ENCODE data around the gene TMEM272. TPM values are rescaled to one million over a fixed set of nuclear protein-coding genes. Genes with fewer than 3 reads are reported as not detected.

TMEM272 gene
- polyA plus RNA-seq, 1 of the 3 experiments (the other 2 are of a cell fraction): not detected

- ChIA-PET CTCF (interaction anchor here (1.2 to 1.7 kb wide), 2 partner anchors 9 to 321 kb away, joined by 5 read pairs; no protein-coding TSS in a partner anchor), POLR2A (no interaction called here)
- no peak for TF ChIP-seq MXI1 (IDR thresholded peaks at IDR 0.05; ENCODE audit: low read depth, low read length)
- no peak for TF ChIP-seq USF1 (IDR thresholded peaks at IDR 0.05; ENCODE audit: borderline replicate concordance, low read depth)
- no peak for TF ChIP-seq REST (IDR thresholded peaks at IDR 0.05; ENCODE audit: low read depth, low read length)
- TF ChIP-seq NFIC (IDR thresholded peaks at IDR 0.05; ENCODE audit: borderline replicate concordance): no peak
- no peak for TF ChIP-seq RFX5 (IDR thresholded peaks at IDR 0.05; ENCODE audit: low read length)
- no peak for TF ChIP-seq YY1 (IDR thresholded peaks at IDR 0.05; ENCODE audit: low read depth)
- TF ChIP-seq FOXJ3 (CRISPR knock-in tag; IDR thresholded peaks at IDR 0.05): no peak
- TF ChIP-seq RCOR1 (IDR thresholded peaks at IDR 0.05; ENCODE audit: low read length): no peak
- no peak for TF ChIP-seq RAD21 (IDR thresholded peaks at IDR 0.05; ENCODE audit: low read length)
- TF ChIP-seq PBX3 (IDR thresholded peaks at IDR 0.05): no peak
- no peak for TF ChIP-seq SMC3 (IDR thresholded peaks at IDR 0.05; ENCODE audit: low read depth, low read length)
- no peak for TF ChIP-seq TEAD4 (IDR thresholded peaks at IDR 0.05; ENCODE audit: borderline replicate concordance, insufficient read depth)
- no peak for TF ChIP-seq MAX (IDR thresholded peaks at IDR 0.05; ENCODE audit: low read depth)
- TF ChIP-seq EP300 (IDR thresholded peaks at IDR 0.05; ENCODE audit: borderline replicate concordance in 1 of 2, low read depth in 1 of 2, low read length in 1 of 2): no peak
- TF ChIP-seq TAF1 (IDR thresholded peaks at IDR 0.05; ENCODE audit: borderline replicate concordance, low read depth, low read length): no peak
- no peak for TF ChIP-seq ZBTB33 (IDR thresholded peaks at IDR 0.05; ENCODE audit: borderline replicate concordance, low read depth)
- no peak for TF ChIP-seq FOXM1 (IDR thresholded peaks at IDR 0.05; ENCODE audit: low read depth)
- no peak for TF ChIP-seq EZH2phosphoT487 (IDR thresholded peaks at IDR 0.05; ENCODE audit: borderline replicate concordance, low read depth)
- no peak for TF ChIP-seq RXRA (IDR thresholded peaks at IDR 0.05; ENCODE audit: borderline replicate concordance, low read depth)
- H3K4me1 ChIP-seq (ENCODE audit: control insufficient read depth in 1 of 2, insufficient read depth in 2 of 2, low read depth in 1 of 2, low read length in 1 of 2): peaks cover 14 to 30% of the 10 kb centered on the region in 2 experiments
- H3K9me2 ChIP-seq: no peaks in the 10 kb centered on the region
- H3K4me3 ChIP-seq (ENCODE audit: low read depth in 2 of 2, low read length in 1 of 2): no peak overlapping the region
- H3K9me3 ChIP-seq: no peaks in the 10 kb centered on the region
- H2AFZ ChIP-seq (ENCODE audit: low read depth): no peak overlapping the region
- H3K79me2 ChIP-seq (ENCODE audit: insufficient read depth): 0 out of 2 replicates have a peak, but pooled peaks cover 4% of the 10 kb centered on the region
- no peak overlapping the region for H3K9ac ChIP-seq
- H3K36me3 ChIP-seq (replicated peaks in 1 of 2; ENCODE audit: control insufficient read depth in 1 of 2, insufficient read depth in 2 of 2, low read length in 1 of 2): no peaks in the 10 kb centered on the region
- no peak overlapping the region for H3K27ac ChIP-seq (ENCODE audit: low read depth in 2 of 2, low read length in 1 of 2)
- peaks cover 14% of the 10 kb centered on the region for H3F3A ChIP-seq (replicated peaks; ENCODE audit: insufficient read depth)
- no peak for DNase-seq
- H3K4me2 ChIP-seq: no peak overlapping the region
- no peaks in the 10 kb centered on the region for H4K20me1 ChIP-seq (ENCODE audit: insufficient read depth)
- H3K27me3 ChIP-seq (ENCODE audit: insufficient read depth): no peaks in the 10 kb centered on the region
- 81% methylated on average over 3 of the region's 5 CpGs for WGBS (ENCODE audit: low lambda C conversion rate)
Measured at GRCh38 chr13:51807041-51807440, 37.9 kb downstream of the TMEM272 start.

Data from SK-N-SH (cell line).